Caco-2 (cell line): Measurements from ENCODE around the gene MTMR11. TPM values are rescaled to one million over a fixed set of nuclear protein-coding genes. Genes with fewer than 3 reads are reported as not detected.

Experiments used
- BruUV-seq: library from RNA; stranded (reverse); fragments of 400-500 nt; replicated peaks from 2 replicates; lab custom pipeline; 2021; lab: Mats Ljungman, UMichigan
- CTCF ChIA-PET: fragments of 300-600 bp; sonication (Branson Sonifier 250); formaldehyde crosslinking; loops from one replicate; lab custom pipeline; 2022; ENCODE audit warnings: antibody characterized with exemption; lab: Charles Lee
- POLR2A ChIA-PET: fragments of 300-600 bp; sonication (Branson Sonifier 250); formaldehyde crosslinking; loops from one replicate; lab custom pipeline; 2022; ENCODE audit warnings: antibody characterized with exemption; lab: Charles Lee
- DNase-seq, 2 experiments: peaks; one replicate each; pipeline versions ENCODE4 v3.0.0 to v3.0.0-alpha.2; 2020 to 2022
- H3K27me3 ChIP-seq: replicated peaks from 2 replicates; pipeline ENCODE4 v1.6.0; 2011; ENCODE audit warnings: low read length; ENCODE audit not compliant: control insufficient read depth, insufficient read depth
- H3K36me3 ChIP-seq: 2 replicates; pipeline ENCODE4 v1.5.1; 2011; ENCODE audit warnings: low read length; ENCODE audit not compliant: control insufficient read depth, insufficient read depth
- H3K4me1 ChIP-seq: fragments of 250-450 bp; sonication (Bioruptor Pico); 2 replicates; pipeline ENCODE4 v1.5.1; 2020; ENCODE audit warnings: mild to moderate bottlenecking
- H3K4me3 ChIP-seq: 2 replicates; pipeline ENCODE4 v1.5.1; 2011; ENCODE audit warnings: low read depth, mild to moderate bottlenecking, control low read depth, low read length
- H3K9me3 ChIP-seq: fragments of 250-450 bp; sonication (Bioruptor Pico); 2 replicates; pipeline ENCODE4 v1.5.1; 2020; ENCODE audit warnings: mild to moderate bottlenecking, moderate library complexity
- H3K27ac Mint-ChIP-seq: one replicate; pipeline ENCODE4 v1.8.0; 2022; ENCODE audit warnings: mixed read lengths; ENCODE audit not compliant: unreplicated experiment
- H3K27me3 Mint-ChIP-seq: one replicate; pipeline ENCODE4 v1.8.0; 2022; ENCODE audit warnings: mixed read lengths; ENCODE audit not compliant: insufficient read depth, unreplicated experiment
- H3K36me3 Mint-ChIP-seq: one replicate; pipeline ENCODE4 v1.8.0; 2022; ENCODE audit warnings: mild to moderate bottlenecking, mixed read lengths; ENCODE audit not compliant: insufficient read depth, unreplicated experiment
- H3K4me1 Mint-ChIP-seq: one replicate; pipeline ENCODE4 v1.8.0; 2022; ENCODE audit warnings: low read depth, mixed read lengths; ENCODE audit not compliant: unreplicated experiment
- H3K4me3 Mint-ChIP-seq: one replicate; pipeline ENCODE4 v1.8.0; 2022; ENCODE audit warnings: mild to moderate bottlenecking, moderate library complexity, mixed read lengths; ENCODE audit not compliant: unreplicated experiment
- H3K9me3 Mint-ChIP-seq: one replicate; pipeline ENCODE4 v1.8.0; 2022; ENCODE audit warnings: mixed read lengths; ENCODE audit not compliant: unreplicated experiment
- intact Hi-C: fragments of 100-400 bp; cut with micrococcal nuclease; formaldehyde crosslinking; loops from one replicate; pipeline ENCODE4 v1.10.0; 2022; ENCODE audit not compliant: unreplicated experiment
- total RNA-seq: library from RNA; stranded (reverse); gene quantifications from 2 replicates; pipeline ENCODE4 v1.2.3, GENCODE V29; 2022
- TF ChIP-seq, protein P1 (sequence below), 2 experiments: fragments of 200-600 bp in 1 of 2; IDR thresholded peaks; 1 replicate in 1 of 2; 2 replicates in 1 of 2; pipeline versions ENCODE4 v1.5.1 to v1.8.0; 2011 to 2022; ENCODE audit warnings: antibody characterized with exemption in 1 of 2, control low read depth in 1 of 2, inconsistent platforms in 1 of 2, low read depth in 1 of 2, low read length in 1 of 2, mild to moderate bottlenecking in 1 of 2, moderate library complexity in 1 of 2; ENCODE audit not compliant: insufficient read depth in 1 of 2, severe bottlenecking in 1 of 2, unreplicated experiment in 1 of 2

The MTMR11 gene
- total RNA-seq, 1 experiment from 2014 or later, result 2.2 TPM

DNA sequence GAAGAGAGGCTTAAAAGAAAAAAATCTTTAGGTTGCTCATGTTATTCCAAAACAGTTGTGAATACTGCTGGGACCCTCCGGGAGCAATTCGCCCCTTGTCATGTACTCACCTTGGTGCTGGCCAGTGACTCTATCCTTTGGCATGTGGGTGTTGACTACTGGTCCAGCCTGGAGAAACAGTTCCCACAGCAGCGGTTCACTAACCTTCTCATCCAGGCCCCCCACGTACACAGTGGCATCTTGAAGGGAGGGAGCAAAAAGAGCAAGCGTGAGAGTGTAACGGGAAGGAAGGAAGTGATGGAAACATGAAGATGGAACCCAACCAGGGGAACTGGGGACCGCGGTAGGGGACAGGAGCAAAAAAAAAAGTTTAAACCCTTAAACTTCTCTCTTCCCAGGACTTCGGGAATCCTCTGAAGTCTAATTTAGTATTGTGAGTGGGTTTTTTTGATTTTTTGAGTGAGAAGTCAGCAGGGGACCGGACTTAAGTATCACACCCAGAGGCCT is 9.6 kb downstream of the MTMR11 start:
- CTCF ChIA-PET, result no interaction called here
- H3K9me3 Mint-ChIP-seq, result no peaks in the 10 kb centered on the region
- peaks cover 64% of the 10 kb centered on the region for H3K36me3 Mint-ChIP-seq
- intact Hi-C loops, result loop anchor here (1.0 kb wide), 1 partner anchor 28 kb away; the partner anchor contains the start of gene BOLA1
- H3K4me1 Mint-ChIP-seq, result peaks cover 11% of the 10 kb centered on the region
- POLR2A ChIA-PET, result no interaction called here
- no peaks in the 10 kb centered on the region for H3K9me3 ChIP-seq
- peaks cover 2% of the 10 kb centered on the region; the same call in 1 of the 2 replicates for H3K36me3 ChIP-seq
- H3K4me1 ChIP-seq, result peaks cover 9% of the 10 kb centered on the region
- no peak for DNase-seq
- no peaks in the 10 kb centered on the region for H3K27me3 Mint-ChIP-seq
- no peaks in the 10 kb centered on the region for H3K27me3 ChIP-seq
- peak overlapping the region; percentile 94 for H3K27ac Mint-ChIP-seq
- H3K4me3 ChIP-seq, result peak overlapping the region; percentile 99
- no TSS peak for BruUV-seq
- peak overlapping the region; percentile 91 for H3K4me3 Mint-ChIP-seq
- TF ChIP-seq, protein P1, sequence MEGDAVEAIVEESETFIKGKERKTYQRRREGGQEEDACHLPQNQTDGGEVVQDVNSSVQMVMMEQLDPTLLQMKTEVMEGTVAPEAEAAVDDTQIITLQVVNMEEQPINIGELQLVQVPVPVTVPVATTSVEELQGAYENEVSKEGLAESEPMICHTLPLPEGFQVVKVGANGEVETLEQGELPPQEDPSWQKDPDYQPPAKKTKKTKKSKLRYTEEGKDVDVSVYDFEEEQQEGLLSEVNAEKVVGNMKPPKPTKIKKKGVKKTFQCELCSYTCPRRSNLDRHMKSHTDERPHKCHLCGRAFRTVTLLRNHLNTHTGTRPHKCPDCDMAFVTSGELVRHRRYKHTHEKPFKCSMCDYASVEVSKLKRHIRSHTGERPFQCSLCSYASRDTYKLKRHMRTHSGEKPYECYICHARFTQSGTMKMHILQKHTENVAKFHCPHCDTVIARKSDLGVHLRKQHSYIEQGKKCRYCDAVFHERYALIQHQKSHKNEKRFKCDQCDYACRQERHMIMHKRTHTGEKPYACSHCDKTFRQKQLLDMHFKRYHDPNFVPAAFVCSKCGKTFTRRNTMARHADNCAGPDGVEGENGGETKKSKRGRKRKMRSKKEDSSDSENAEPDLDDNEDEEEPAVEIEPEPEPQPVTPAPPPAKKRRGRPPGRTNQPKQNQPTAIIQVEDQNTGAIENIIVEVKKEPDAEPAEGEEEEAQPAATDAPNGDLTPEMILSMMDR (IDR thresholded peaks at IDR 0.05; ENCODE audit: insufficient read depth in 1 of 2, low read depth in 1 of 2, low read length in 1 of 2, severe bottlenecking in 1 of 2, unreplicated experiment in 1 of 2), result no peak

DNA sequence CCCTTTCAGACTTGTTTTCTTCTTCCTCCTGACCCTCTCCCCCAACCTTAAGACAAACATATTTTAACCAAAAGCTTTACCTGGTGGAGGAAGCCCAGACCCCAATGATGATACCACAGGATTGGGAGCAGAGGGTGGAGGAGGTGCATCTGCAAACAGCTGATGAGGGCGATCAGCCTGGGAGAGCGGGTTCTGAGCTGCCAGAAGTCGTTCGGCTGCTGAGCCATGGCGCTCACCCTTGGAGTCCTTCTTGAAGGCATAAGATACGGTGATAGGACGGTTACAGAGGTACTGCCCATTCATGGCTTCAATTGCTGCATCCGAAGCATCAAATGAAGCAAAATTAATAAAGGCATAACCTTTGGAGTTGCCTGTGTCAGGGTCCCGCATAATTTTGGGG is 10.4 kb downstream of the MTMR11 start:
- BruUV-seq, result TSS peak; percentile 59
- Histone ChIP-seq H3K4me3 (no peak overlapping the region; the same call in 1 of the 2 replicates), H3K4me1 (peaks cover 9% of the 10 kb centered on the region), H3K36me3 (peaks cover 2% of the 10 kb centered on the region; the same call in 1 of the 2 replicates), H3K9me3 (no peaks in the 10 kb centered on the region), H3K27me3 (no peaks in the 10 kb centered on the region)
- Mint-ChIP-seq H3K36me3 (peaks cover 72% of the 10 kb centered on the region), H3K27ac (no peak overlapping the region), H3K27me3 (no peaks in the 10 kb centered on the region), H3K4me3 (peak overlapping the region; percentile 91), H3K4me1 (peaks cover 11% of the 10 kb centered on the region), H3K9me3 (no peaks in the 10 kb centered on the region)
- CTCF ChIA-PET, result no interaction called here
- intact Hi-C loops, result no loop called here
- TF ChIP-seq, protein P1 (IDR thresholded peaks at IDR 0.05; ENCODE audit: insufficient read depth in 1 of 2, low read depth in 1 of 2, low read length in 1 of 2, severe bottlenecking in 1 of 2, unreplicated experiment in 1 of 2), result no peak
- no peak for DNase-seq
- POLR2A ChIA-PET, result no interaction called here

DNA sequence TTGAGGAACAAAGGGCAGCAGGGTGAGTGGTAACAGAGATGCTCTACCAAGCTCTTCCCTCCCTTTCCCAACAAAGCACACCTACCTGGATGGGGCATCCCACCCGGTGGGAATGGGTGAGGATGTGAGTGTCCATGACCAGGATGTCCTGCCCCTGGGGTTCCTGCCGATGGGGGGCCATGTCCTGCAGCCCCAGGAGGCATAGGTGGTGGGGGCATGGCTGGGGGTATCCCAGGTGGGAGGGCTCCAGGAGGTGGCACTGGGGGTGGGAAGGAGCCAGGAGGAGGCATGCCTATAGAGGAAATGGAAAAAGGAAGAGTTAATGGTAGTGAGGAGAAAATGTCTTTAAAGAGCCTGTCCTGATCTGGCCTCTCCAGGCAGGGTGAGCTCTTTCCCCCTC is 10.9 kb downstream of the MTMR11 start:
- ChIA-PET CTCF (no interaction called here), POLR2A (no interaction called here)
- Histone ChIP-seq H3K4me3 (no peak overlapping the region), H3K9me3 (no peaks in the 10 kb centered on the region), H3K36me3 (peaks cover 2% of the 10 kb centered on the region; the same call in 1 of the 2 replicates), H3K4me1 (peaks cover 9% of the 10 kb centered on the region), H3K27me3 (no peaks in the 10 kb centered on the region)
- Mint-ChIP-seq H3K4me3 (peak overlapping the region; percentile 23), H3K4me1 (peaks cover 11% of the 10 kb centered on the region), H3K36me3 (peaks cover 75% of the 10 kb centered on the region), H3K27ac (no peak overlapping the region), H3K9me3 (no peaks in the 10 kb centered on the region), H3K27me3 (no peaks in the 10 kb centered on the region)
- intact Hi-C loops, result no loop called here
- TF ChIP-seq, protein P1 (IDR thresholded peaks at IDR 0.05; ENCODE audit: insufficient read depth in 1 of 2, low read depth in 1 of 2, low read length in 1 of 2, severe bottlenecking in 1 of 2, unreplicated experiment in 1 of 2), result no peak
- DNase-seq, result no peak
- no TSS peak for BruUV-seq
